ENCODE data around the gene GPR183. TPM values are rescaled to one million over a fixed set of nuclear protein-coding genes. Genes with fewer than 3 reads are reported as not detected.

GPR183 gene
- total and polyA plus RNA-seq, 3 experiments from 2014 or later = 61.5 to 232 (median 62.8) TPM

DNA sequence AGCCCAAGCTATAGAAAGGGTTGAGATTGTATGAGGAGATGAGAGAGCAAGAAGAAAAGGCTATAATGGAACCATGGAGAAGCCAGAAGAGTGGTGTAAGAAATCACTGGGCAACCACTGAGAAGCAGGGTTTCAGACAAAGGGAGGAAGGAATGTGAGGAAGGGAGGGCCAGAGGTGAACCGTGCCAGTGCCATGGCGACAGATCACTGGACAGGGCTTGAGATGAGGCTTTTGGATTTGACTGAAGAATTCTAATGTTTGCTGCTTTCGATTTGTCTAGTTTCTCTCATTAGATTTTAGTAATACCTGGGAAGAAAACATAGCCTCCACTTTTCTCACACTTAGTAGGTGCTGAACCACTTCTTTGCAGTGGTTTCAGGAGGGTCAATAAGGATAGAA is 6.3 kb upstream of the GPR183 start:
- H3K27ac ChIP-seq (ENCODE audit: low read depth, low read length) = no peak overlapping the region
- no peak for DNase-seq
- H3K36me3 ChIP-seq (ENCODE audit: insufficient read depth, low read length) = no peaks in the 10 kb centered on the region
- H3K4me1 ChIP-seq (ENCODE audit: insufficient read depth, low read length) = peaks cover 87% of the 10 kb centered on the region
- no peaks in the 10 kb centered on the region for H3K27me3 ChIP-seq (ENCODE audit: insufficient read depth, low read length, poor library complexity, severe bottlenecking)
- Mint-ChIP-seq H3K36me3 (peaks cover 16 to 19% (median 18%) of the 10 kb centered on the region in 3 donors), H3K27ac (peak overlapping the region; percentile 82 to 100 (median 93)), H3K4me1 (peaks cover 73 to 91% (median 89%) of the 10 kb centered on the region in 3 donors), H3K27me3 (peaks cover 0 to 2% of the 10 kb centered on the region in 2 donors), H3K4me3 (peak overlapping the region; percentile 46 to 82 (median 68)), H3K9me3 (no peaks in the 10 kb centered on the region)
- ChIA-PET POLR2A (interaction anchor here (1.3 kb wide), 1 partner anchor 9 kb away, joined by 3 read pairs; no protein-coding TSS in a partner anchor), CTCF (interaction anchor here (1.4 to 1.8 kb wide), 2 partner anchors 122 to 123 kb away, joined by 3 to 5 read pairs; no protein-coding TSS in a partner anchor)
- peak overlapping the region; percentile 30 for H3K4me3 ChIP-seq (ENCODE audit: low read length)
- H3K9me3 ChIP-seq (ENCODE audit: low read length) = no peaks in the 10 kb centered on the region

DNA sequence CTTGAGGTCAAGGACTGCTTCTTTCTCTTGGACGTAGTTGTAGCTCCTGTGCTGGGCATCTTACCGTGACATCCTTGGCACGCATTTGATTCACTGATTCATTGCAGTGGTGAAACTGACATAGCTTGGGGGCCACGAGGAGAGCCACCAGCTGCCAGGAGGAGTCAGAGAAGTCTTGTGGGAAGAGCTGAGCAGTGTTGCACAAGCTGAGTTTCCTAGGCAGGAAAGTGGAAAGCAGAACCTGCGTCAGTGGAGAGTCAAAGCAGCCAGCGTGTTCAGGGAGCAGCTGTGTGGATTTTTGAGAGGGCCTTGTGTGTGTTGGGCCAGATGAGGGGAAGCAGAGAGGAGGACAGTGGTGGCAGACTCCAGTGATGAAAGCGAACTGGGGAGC is 5.3 kb upstream of the GPR183 start:
- Mint-ChIP-seq H3K27ac (peak overlapping the region; percentile 55 to 100 (median 92)), H3K27me3 (peaks cover 0 to 2% of the 10 kb centered on the region in 2 donors), H3K4me3 (peak overlapping the region; percentile 22 to 80 (median 61)), H3K4me1 (peaks cover 82 to 99% (median 96%) of the 10 kb centered on the region in 3 donors), H3K36me3 (peaks cover 16 to 21% (median 17%) of the 10 kb centered on the region in 3 donors), H3K9me3 (no peaks in the 10 kb centered on the region)
- H3K27me3 ChIP-seq (ENCODE audit: insufficient read depth, low read length, poor library complexity, severe bottlenecking) = no peaks in the 10 kb centered on the region
- no peak for DNase-seq
- H3K36me3 ChIP-seq (ENCODE audit: insufficient read depth, low read length) = no peaks in the 10 kb centered on the region
- H3K27ac ChIP-seq (ENCODE audit: low read depth, low read length) = no peak overlapping the region
- ChIA-PET CTCF (interaction anchor here (0.8 to 1.8 kb wide), 6 partner anchors 10 to 124 kb away, joined by 3 to 5 read pairs (median 3); no protein-coding TSS in a partner anchor), POLR2A (interaction anchor here (1.0 to 1.3 kb wide), 2 partner anchors 10 to 77 kb away, joined by 3 read pairs; no protein-coding TSS in a partner anchor)
- H3K4me1 ChIP-seq (ENCODE audit: insufficient read depth, low read length) = peaks cover 96% of the 10 kb centered on the region
- no peaks in the 10 kb centered on the region for H3K9me3 ChIP-seq (ENCODE audit: low read length)
- no peak overlapping the region for H3K4me3 ChIP-seq (ENCODE audit: low read length)

DNA sequence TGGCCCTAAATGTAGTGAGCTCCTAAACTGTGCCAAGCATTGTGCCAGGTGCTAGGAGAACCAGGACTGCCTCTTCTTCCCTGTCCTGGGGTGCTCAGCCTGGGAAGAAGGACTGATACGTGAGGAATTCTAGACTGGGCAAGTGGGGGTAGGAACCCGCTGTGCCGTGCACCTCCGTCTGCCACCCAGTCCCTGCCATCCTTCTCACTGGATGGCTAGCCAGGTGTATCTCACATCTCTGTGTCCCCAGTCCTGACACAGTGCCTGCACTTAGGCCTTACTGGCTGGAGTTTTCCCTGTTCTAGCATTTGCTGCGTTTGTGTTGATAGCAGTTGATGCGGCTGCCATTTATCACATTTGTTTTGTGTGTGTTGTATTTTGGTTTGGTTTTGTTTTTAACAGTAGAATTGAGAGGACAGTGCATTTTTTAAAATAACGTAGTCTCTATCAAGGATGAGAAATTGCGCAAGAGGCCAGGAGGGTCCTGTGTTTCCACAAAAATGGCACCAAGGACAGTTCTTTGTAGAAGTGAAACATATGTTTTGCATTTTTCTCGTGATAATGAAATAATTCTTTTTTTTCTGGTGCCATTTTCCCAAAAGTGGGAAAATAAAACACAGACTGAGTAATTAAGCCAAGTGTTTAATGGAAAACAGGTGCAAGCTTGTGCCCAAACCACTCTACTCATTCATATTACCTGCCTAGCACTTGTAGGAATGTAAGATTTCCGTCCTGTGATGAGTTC is 4.7 kb upstream of the GPR183 start:
- Mint-ChIP-seq H3K4me1 (peaks cover 78 to 97% (median 95%) of the 10 kb centered on the region in 3 donors), H3K9me3 (no peaks in the 10 kb centered on the region), H3K4me3 (peak overlapping the region; percentile 22 to 80 (median 61)), H3K27me3 (peaks cover 0 to 2% of the 10 kb centered on the region in 2 donors), H3K36me3 (peaks cover 11 to 20% (median 13%) of the 10 kb centered on the region in 3 donors), H3K27ac (peak overlapping the region in 7 of 8 donors; percentile 72 to 100 (median 91))
- ChIA-PET POLR2A (interaction anchor here (0.9 to 1.3 kb wide), 3 partner anchors 10 to 77 kb away, joined by 3 read pairs; no protein-coding TSS in a partner anchor), CTCF (interaction anchor here (1.0 to 1.8 kb wide), 6 partner anchors 10 to 125 kb away, joined by 3 to 5 read pairs (median 3); no protein-coding TSS in a partner anchor)
- Histone ChIP-seq H3K9me3 (ENCODE audit: low read length) (no peaks in the 10 kb centered on the region), H3K36me3 (ENCODE audit: insufficient read depth, low read length) (no peaks in the 10 kb centered on the region), H3K4me3 (ENCODE audit: low read length) (no peak overlapping the region), H3K4me1 (ENCODE audit: insufficient read depth, low read length) (peaks cover 91% of the 10 kb centered on the region), H3K27ac (ENCODE audit: low read depth, low read length) (no peak overlapping the region), H3K27me3 (ENCODE audit: insufficient read depth, low read length, poor library complexity, severe bottlenecking) (no peaks in the 10 kb centered on the region)
- DNase-seq = no peak

DNA sequence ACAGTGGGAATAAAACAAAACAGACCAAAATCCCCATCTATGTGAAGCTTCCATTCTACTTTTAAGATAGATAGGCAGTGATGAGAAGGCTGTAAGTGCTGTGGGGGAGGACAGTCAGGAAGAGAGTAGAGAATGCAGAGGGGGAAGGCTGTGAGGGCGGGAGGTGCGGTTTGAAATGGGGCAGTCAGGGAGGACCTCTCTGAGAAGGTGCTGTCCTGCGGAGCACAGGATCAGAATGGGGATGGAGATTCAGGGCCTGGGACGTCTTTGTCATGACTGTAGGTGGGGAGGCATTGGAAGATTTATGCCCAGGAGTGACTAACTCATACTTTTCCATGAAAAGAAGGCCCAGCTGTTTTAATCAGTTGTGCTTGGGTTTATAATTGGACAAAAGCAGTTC is 3.9 kb upstream of the GPR183 start:
- CTCF ChIA-PET = interaction anchor here (1.1 to 1.3 kb wide), 2 partner anchors 11 to 45 kb away, joined by 3 read pairs; no protein-coding TSS in a partner anchor
- no peak for DNase-seq

DNA sequence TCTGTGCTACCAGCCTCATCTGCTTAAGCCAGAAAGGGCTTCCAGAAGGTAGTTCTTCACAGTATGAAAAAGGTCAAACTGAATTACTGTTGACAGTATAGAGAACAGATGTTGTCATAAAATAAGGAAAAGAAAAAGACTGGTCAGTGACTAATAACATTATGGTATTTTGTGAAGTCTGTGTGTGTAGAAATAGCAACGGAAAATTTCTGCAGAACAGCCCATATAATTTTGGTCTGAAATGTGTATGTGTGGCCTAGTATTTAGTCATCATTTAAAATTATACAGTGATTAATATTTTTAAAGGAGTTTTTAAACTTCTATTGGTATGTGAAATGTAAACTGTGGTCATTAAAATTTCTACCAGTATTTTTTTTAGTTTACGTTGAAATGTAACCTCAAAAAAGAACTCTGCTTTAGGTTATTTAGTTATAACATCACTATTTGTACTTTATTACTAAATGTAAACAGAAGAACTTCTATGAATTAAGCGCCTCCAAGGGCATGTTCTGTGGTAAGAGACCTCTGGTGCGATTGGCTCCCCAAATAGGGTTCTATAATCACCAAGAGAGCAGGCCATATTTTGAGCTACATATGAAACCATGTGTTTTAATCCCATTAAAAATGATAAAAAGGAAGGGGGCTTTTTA is 3.3 kb upstream of the GPR183 start:
- Histone ChIP-seq H3K9me3 (ENCODE audit: low read length) (no peaks in the 10 kb centered on the region), H3K36me3 (ENCODE audit: insufficient read depth, low read length) (no peaks in the 10 kb centered on the region), H3K27me3 (ENCODE audit: insufficient read depth, low read length, poor library complexity, severe bottlenecking) (no peaks in the 10 kb centered on the region), H3K27ac (ENCODE audit: low read depth, low read length) (no peak overlapping the region), H3K4me3 (ENCODE audit: low read length) (no peak overlapping the region), H3K4me1 (ENCODE audit: insufficient read depth, low read length) (peaks cover 77% of the 10 kb centered on the region)
- no peak for DNase-seq
- ChIA-PET POLR2A (interaction anchor here (0.6 to 0.9 kb wide), 2 partner anchors 15 to 20 kb away, joined by 3 read pairs; no protein-coding TSS in a partner anchor), CTCF (interaction anchor here (1.1 to 1.3 kb wide), 2 partner anchors 12 to 44 kb away, joined by 3 read pairs; no protein-coding TSS in a partner anchor)
- H3K36me3 Mint-ChIP-seq = peaks cover 13 to 23% (median 14%) of the 10 kb centered on the region in 3 donors
- peak overlapping the region; percentile 24 to 83 (median 61) for H3K4me3 Mint-ChIP-seq
- H3K27me3 Mint-ChIP-seq = peaks cover 0 to 2% of the 10 kb centered on the region in 2 donors
- H3K4me1 Mint-ChIP-seq = peaks cover 77 to 88% (median 85%) of the 10 kb centered on the region in 3 donors
- peak overlapping the region; percentile 46 to 96 (median 86) for H3K27ac Mint-ChIP-seq
- no peaks in the 10 kb centered on the region for H3K9me3 Mint-ChIP-seq

More for the DNA sequence above, 3.9 kb upstream of the GPR183 start:
- Histone ChIP-seq H3K4me1 (ENCODE audit: insufficient read depth, low read length) (peaks cover 83% of the 10 kb centered on the region), H3K9me3 (ENCODE audit: low read length) (no peaks in the 10 kb centered on the region), H3K27me3 (ENCODE audit: insufficient read depth, low read length, poor library complexity, severe bottlenecking) (no peaks in the 10 kb centered on the region), H3K27ac (ENCODE audit: low read depth, low read length) (no peak overlapping the region), H3K4me3 (ENCODE audit: low read length) (no peak overlapping the region), H3K36me3 (ENCODE audit: insufficient read depth, low read length) (no peaks in the 10 kb centered on the region)
- POLR2A ChIA-PET = interaction anchor here (0.9 kb wide), 1 partner anchor 19 kb away, joined by 3 read pairs; no protein-coding TSS in a partner anchor
- Mint-ChIP-seq H3K27me3 (peaks cover 0 to 2% of the 10 kb centered on the region in 2 donors), H3K27ac (peak overlapping the region; percentile 80 to 96 (median 88)), H3K4me1 (peaks cover 75 to 89% (median 89%) of the 10 kb centered on the region in 3 donors), H3K4me3 (peak overlapping the region; percentile 24 to 83 (median 61)), H3K36me3 (peaks cover 10 to 20% (median 10%) of the 10 kb centered on the region in 3 donors), H3K9me3 (no peaks in the 10 kb centered on the region)

DNA sequence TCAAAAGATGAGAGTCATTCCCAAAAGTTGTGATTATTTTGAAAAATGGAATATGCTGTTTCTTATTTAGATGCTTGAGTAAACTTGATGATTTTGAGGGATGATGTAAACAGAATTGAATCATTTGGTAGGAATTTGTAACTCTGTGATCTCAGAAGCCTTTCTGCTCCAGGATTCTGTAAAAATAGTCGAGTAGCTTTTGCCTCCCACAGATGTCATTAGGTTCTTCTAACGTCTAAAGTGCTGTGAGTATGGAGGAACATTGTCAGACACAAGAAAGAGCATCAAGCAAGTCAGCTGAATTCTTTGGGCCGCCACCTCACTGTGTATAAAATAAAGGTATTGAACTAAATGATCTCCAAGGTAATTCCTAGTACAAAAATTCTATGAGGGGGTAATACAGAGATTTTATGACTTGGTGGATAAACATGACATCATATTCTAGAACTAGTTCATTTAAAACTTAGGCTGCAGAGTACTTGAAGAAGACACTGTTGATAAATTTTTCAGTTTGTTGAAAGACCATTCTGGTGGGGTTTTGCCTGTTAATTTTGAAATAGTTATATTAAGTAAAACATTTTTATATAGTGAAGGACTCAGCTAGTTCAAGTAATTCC is 1.4 kb upstream of the GPR183 start:
- no peaks in the 10 kb centered on the region for H3K27me3 ChIP-seq (ENCODE audit: insufficient read depth, low read length, poor library complexity, severe bottlenecking)
- H3K36me3 ChIP-seq (ENCODE audit: insufficient read depth, low read length) = no peaks in the 10 kb centered on the region
- ChIA-PET POLR2A (interaction anchor here (0.6 to 1.0 kb wide), 2 partner anchors 11 to 34 kb away, joined by 3 read pairs; no protein-coding TSS in a partner anchor), CTCF (interaction anchor here (0.7 to 9.5 kb wide), 6 partner anchors 10 to 109 kb away, joined by 3 to 94 read pairs (median 4); no protein-coding TSS in a partner anchor)
- peaks cover 73 to 85% (median 83%) of the 10 kb centered on the region in 3 donors for H3K4me1 Mint-ChIP-seq
- peak overlapping the region in 6 of 7 donors; percentile 4 to 95 (median 94) for H3K4me3 Mint-ChIP-seq
- no peak overlapping the region for H3K27ac ChIP-seq (ENCODE audit: low read depth, low read length)
- peak overlapping the region; percentile 50 for H3K4me3 ChIP-seq (ENCODE audit: low read length)
- H3K27me3 Mint-ChIP-seq = peaks cover 0 to 2% of the 10 kb centered on the region in 2 donors
- peaks cover 76% of the 10 kb centered on the region for H3K4me1 ChIP-seq (ENCODE audit: insufficient read depth, low read length)
- H3K9me3 Mint-ChIP-seq = no peaks in the 10 kb centered on the region
- H3K27ac Mint-ChIP-seq = peak overlapping the region; percentile 89 to 98 (median 94)
- peaks cover 26 to 40% (median 28%) of the 10 kb centered on the region in 3 donors for H3K36me3 Mint-ChIP-seq
- no peak for DNase-seq
- H3K9me3 ChIP-seq (ENCODE audit: low read length) = no peaks in the 10 kb centered on the region
